HCT116 (cell line): ENCODE measurements around the gene CDH2. TPM values are rescaled to one million over a fixed set of nuclear protein-coding genes. Genes with fewer than 3 reads are reported as not detected.

ENCODE experiments used
- ATAC-seq: fragments of 200-7000 bp; cut with Tn5 transposase; 2 replicates; pipeline ENCODE4 v1.9.1; 2020; ENCODE audit warnings: mild to moderate bottlenecking, moderate library complexity
- BruUV-seq: library from RNA; stranded (reverse); fragments of 400-500 nt; replicated peaks from 2 replicates; lab custom pipeline; 2021; lab: Mats Ljungman, UMichigan
- CTCF ChIA-PET: fragments of 300-600 bp; sonication (Branson Sonifier 250); formaldehyde crosslinking; loops from one replicate; lab custom pipeline; 2021; ENCODE audit warnings: antibody characterized with exemption; lab: Charles Lee
- POLR2A ChIA-PET: fragments of 300-600, 350-600 bp; sonication (Branson Sonifier 250); formaldehyde crosslinking; loops from one replicate; lab custom pipeline; 2021; ENCODE audit warnings: antibody characterized with exemption; lab: Charles Lee
- RAD21 ChIA-PET, 2 experiments: fragments of 300-600 bp; sonication (Branson Sonifier 250); formaldehyde crosslinking; loops; one replicate each; lab custom pipeline; 2023; ENCODE audit warnings: low total read pairs in 2 of 2; ENCODE audit not compliant: uncharacterized antibody in 2 of 2, unreplicated experiment in 2 of 2, low non-redundant PET in 1 of 2; lab: Charles Lee
- DNase-seq: peaks from one replicate; pipeline ENCODE4 v3.0.0-alpha.2; 2010; ENCODE audit warnings: low read depth, low spot score
- H2AFZ ChIP-seq: fragments of 200-600 bp; shearing (Covaris generic), sonication (generic); 2 replicates; pipeline ENCODE4 v1.6.1; 2017; ENCODE audit warnings: low read depth, mixed run types, mixed read lengths, antibody characterized with exemption, low read length; ENCODE audit not compliant: poor library complexity, severe bottlenecking
- H3K27ac ChIP-seq: 2 replicates; pipeline ENCODE4 v1.5.1; 2012; ENCODE audit warnings: low read depth, low read length
- H3K27me3 ChIP-seq: fragments of 200-600 bp; sonication (generic); 2 replicates; pipeline ENCODE4 v1.6.1; 2016; ENCODE audit warnings: mixed run types, low read length, mixed read lengths; ENCODE audit not compliant: insufficient read depth
- H3K36me3 ChIP-seq, 2 experiments: fragments of 200-500 bp in 1 of 2; fragments of 200-600 bp in 1 of 2; sonication (Bioruptor generic) in 1 of 2; sonication (generic) in 1 of 2; 2 replicates each; pipeline versions ENCODE4 v1.5.1 to v1.6.1; 2014 to 2016; ENCODE audit warnings: low read length in 2 of 2, inconsistent platforms in 1 of 2, mixed read lengths in 1 of 2, mixed run types in 1 of 2; ENCODE audit not compliant: insufficient read depth in 2 of 2, control insufficient read depth in 1 of 2
- H3K4me1 ChIP-seq, 2 experiments: fragments of 200-600 bp in 1 of 2; sonication (generic) in 1 of 2; 2 replicates each; pipeline versions ENCODE4 v1.5.1 to v1.6.1; 2012 to 2017; ENCODE audit warnings: low read length in 2 of 2, inconsistent platforms in 1 of 2, mild to moderate bottlenecking in 1 of 2, mixed read lengths in 1 of 2, mixed run types in 1 of 2, moderate library complexity in 1 of 2; ENCODE audit not compliant: insufficient read depth in 2 of 2, control insufficient read depth in 1 of 2
- H3K4me2 ChIP-seq: fragments of 200-600 bp; sonication (generic); 2 replicates; pipeline ENCODE4 v1.6.1; 2017; ENCODE audit warnings: mixed run types, low read length, mixed read lengths
- H3K4me3 ChIP-seq, 2 experiments: fragments of 200-600 bp in 1 of 2; sonication (generic) in 1 of 2; replicated peaks in 1 of 2; 2 replicates each; pipeline ENCODE4 v1.5.1; 2011 to 2016; ENCODE audit warnings: low read length in 2 of 2, control low read depth in 1 of 2, low read depth in 1 of 2, mild to moderate bottlenecking in 1 of 2, mixed read lengths in 1 of 2, mixed run types in 1 of 2
- H3K79me2 ChIP-seq: fragments of 200-600 bp; sonication (generic); 2 replicates; pipeline ENCODE4 v1.6.1; 2017; ENCODE audit warnings: mild to moderate bottlenecking, mixed run types, low read length, moderate library complexity, mixed read lengths; ENCODE audit not compliant: insufficient read depth
- H3K9ac ChIP-seq: fragments of 200-600 bp; sonication (generic); 2 replicates; pipeline ENCODE4 v1.6.1; 2016; ENCODE audit warnings: low read length, mixed read lengths
- H3K9me2 ChIP-seq: fragments of 200-600 bp; sonication (generic), shearing (Covaris generic); 2 replicates; pipeline ENCODE4 v1.6.1; 2017; ENCODE audit warnings: mixed run types, mild to moderate bottlenecking, moderate library complexity; ENCODE audit not compliant: insufficient read depth
- H3K9me3 ChIP-seq, 2 experiments: fragments of 200-500 bp in 1 of 2; fragments of 200-600 bp in 1 of 2; sonication (Bioruptor generic) in 1 of 2; sonication (generic) in 1 of 2; 2 replicates each; pipeline ENCODE4 v1.6.1; 2014 to 2017; ENCODE audit warnings: low read length in 2 of 2, mixed read lengths in 2 of 2, inconsistent platforms in 1 of 2, low read depth in 1 of 2, mild to moderate bottlenecking in 1 of 2, mixed run types in 1 of 2, moderate library complexity in 1 of 2; ENCODE audit not compliant: control insufficient read depth in 1 of 2, insufficient read depth in 1 of 2
- H4K20me1 ChIP-seq: fragments of 200-600 bp; sonication (generic), shearing (Covaris generic); 2 replicates; pipeline ENCODE4 v1.6.1; 2017; ENCODE audit warnings: mixed run types, mild to moderate bottlenecking, moderate library complexity; ENCODE audit not compliant: insufficient read depth
- CEBPB ChIP-seq: IDR thresholded peaks from 2 replicates; pipeline ENCODE4 v1.6.1; 2012; ENCODE audit warnings: low read depth
- EGR1 ChIP-seq: IDR thresholded peaks from 2 replicates; pipeline ENCODE4 v1.6.1; 2012; ENCODE audit warnings: low read depth
- ELF1 ChIP-seq: IDR thresholded peaks from 2 replicates; pipeline ENCODE4 v1.6.1; 2012; ENCODE audit warnings: low read depth, borderline replicate concordance
- EZH2 ChIP-seq: fragments of 200-600 bp; sonication (generic); IDR thresholded peaks from 2 replicates; pipeline ENCODE4 v1.6.1; 2017; ENCODE audit warnings: antibody characterized with exemption, mixed run types
- EZH2phosphoT487 ChIP-seq: fragments of 200-600 bp; IDR thresholded peaks from 2 replicates; pipeline ENCODE4 v1.6.1; 2018; ENCODE audit warnings: antibody characterized with exemption, borderline replicate concordance
- FOSL1 ChIP-seq: IDR thresholded peaks from 2 replicates; pipeline ENCODE4 v1.6.1; 2012; ENCODE audit warnings: low read depth
- POLR2A ChIP-seq: IDR thresholded peaks from 2 replicates; pipeline ENCODE4 v1.7.0; 2011; ENCODE audit warnings: borderline replicate concordance; ENCODE audit not compliant: insufficient read depth, insufficient read length; ENCODE audit errors: extremely low read depth
- POLR2AphosphoS5 ChIP-seq: IDR thresholded peaks from 2 replicates; pipeline ENCODE4 v1.6.1; 2011; ENCODE audit warnings: mild to moderate bottlenecking, low read depth, low read length, moderate library complexity
- RAD21 ChIP-seq: IDR thresholded peaks from 2 replicates; pipeline ENCODE4 v1.6.1; 2012; ENCODE audit warnings: low read depth, mild to moderate bottlenecking
- SRF ChIP-seq: IDR thresholded peaks from 2 replicates; pipeline ENCODE4 v1.6.1; 2012; ENCODE audit warnings: low read depth
- YY1 ChIP-seq: IDR thresholded peaks from 2 replicates; pipeline ENCODE4 v1.6.1; 2011; ENCODE audit warnings: low read length, low read depth, moderate library complexity, mild to moderate bottlenecking; ENCODE audit not compliant: insufficient replicate concordance; ENCODE audit errors: extremely low read depth
- ZNF274 ChIP-seq: fragments of 200-500 bp; sonication (Bioruptor generic); IDR thresholded peaks from 2 replicates; pipeline ENCODE4 v1.6.1; 2014; ENCODE audit warnings: mild to moderate bottlenecking, low read depth, low read length, inconsistent platforms
- intact Hi-C: fragments of 100-400 bp; cut with micrococcal nuclease; formaldehyde crosslinking; loops from 2 replicates; pipeline ENCODE4 v1.10.0; 2022
- total RNA-seq: library from RNA; stranded (reverse); gene quantifications from one replicate; pipeline ENCODE4 v1.2.1, GENCODE V29; 2021; ENCODE audit not compliant: unreplicated experiment
- TF ChIP-seq, protein P1 (sequence below): IDR thresholded peaks from 2 replicates; pipeline ENCODE4 v1.6.1; 2012; ENCODE audit warnings: low read depth
- TF ChIP-seq, protein P2 (sequence below), 3 experiments: fragments of 200-600 bp in 1 of 3; sonication (generic) in 1 of 3; IDR thresholded peaks in 2 of 3; conservative IDR thresholded peaks in 1 of 3; 2 replicates each; pipeline ENCODE4 v1.5.1; 2012 to 2017; ENCODE audit warnings: low read depth in 2 of 3, low read length in 2 of 3, antibody characterized with exemption in 1 of 3, borderline replicate concordance in 1 of 3, control low read depth in 1 of 3, mild to moderate bottlenecking in 1 of 3, mixed read lengths in 1 of 3, mixed run types in 1 of 3, moderate library complexity in 1 of 3; ENCODE audit not compliant: insufficient read depth in 1 of 3
- TF ChIP-seq, protein P3 (sequence below): IDR thresholded peaks from 2 replicates; pipeline ENCODE4 v1.6.1; 2012

CDH2 gene
- total RNA-seq, 1 experiment from 2014 or later: 0.15 TPM

DNA sequence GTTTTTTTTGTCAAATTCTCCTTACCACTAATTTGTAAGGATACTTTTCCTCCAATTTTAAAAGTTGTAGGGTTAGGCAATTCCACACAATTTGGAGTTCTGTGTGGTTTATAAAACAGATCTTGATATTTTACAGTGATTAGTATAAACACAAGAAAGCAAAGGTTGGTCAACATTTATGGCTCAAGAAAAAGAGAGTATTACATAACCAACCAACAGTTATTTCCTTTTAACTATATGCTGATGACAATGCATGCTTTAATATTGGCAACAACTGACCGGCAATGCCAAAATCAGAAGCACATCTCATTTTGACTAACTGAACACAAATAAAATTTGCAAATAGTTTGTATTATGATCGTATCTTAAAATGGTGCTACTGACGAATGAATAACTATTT, 137.2 kb downstream of the CDH2 start:
- H2AFZ ChIP-seq: no peak overlapping the region
- no peaks in the 10 kb centered on the region for H3K4me1 ChIP-seq
- DNase-seq (no peak), ATAC-seq (no peak)
- H3K36me3 ChIP-seq: no peaks in the 10 kb centered on the region
- no peak for TF ChIP-seq CEBPB
- TF ChIP-seq EZH2: no peak
- TF ChIP-seq POLR2A: no peak
- TF ChIP-seq RAD21: no peak
- TF ChIP-seq YY1: no peak
- TF ChIP-seq, protein P1, sequence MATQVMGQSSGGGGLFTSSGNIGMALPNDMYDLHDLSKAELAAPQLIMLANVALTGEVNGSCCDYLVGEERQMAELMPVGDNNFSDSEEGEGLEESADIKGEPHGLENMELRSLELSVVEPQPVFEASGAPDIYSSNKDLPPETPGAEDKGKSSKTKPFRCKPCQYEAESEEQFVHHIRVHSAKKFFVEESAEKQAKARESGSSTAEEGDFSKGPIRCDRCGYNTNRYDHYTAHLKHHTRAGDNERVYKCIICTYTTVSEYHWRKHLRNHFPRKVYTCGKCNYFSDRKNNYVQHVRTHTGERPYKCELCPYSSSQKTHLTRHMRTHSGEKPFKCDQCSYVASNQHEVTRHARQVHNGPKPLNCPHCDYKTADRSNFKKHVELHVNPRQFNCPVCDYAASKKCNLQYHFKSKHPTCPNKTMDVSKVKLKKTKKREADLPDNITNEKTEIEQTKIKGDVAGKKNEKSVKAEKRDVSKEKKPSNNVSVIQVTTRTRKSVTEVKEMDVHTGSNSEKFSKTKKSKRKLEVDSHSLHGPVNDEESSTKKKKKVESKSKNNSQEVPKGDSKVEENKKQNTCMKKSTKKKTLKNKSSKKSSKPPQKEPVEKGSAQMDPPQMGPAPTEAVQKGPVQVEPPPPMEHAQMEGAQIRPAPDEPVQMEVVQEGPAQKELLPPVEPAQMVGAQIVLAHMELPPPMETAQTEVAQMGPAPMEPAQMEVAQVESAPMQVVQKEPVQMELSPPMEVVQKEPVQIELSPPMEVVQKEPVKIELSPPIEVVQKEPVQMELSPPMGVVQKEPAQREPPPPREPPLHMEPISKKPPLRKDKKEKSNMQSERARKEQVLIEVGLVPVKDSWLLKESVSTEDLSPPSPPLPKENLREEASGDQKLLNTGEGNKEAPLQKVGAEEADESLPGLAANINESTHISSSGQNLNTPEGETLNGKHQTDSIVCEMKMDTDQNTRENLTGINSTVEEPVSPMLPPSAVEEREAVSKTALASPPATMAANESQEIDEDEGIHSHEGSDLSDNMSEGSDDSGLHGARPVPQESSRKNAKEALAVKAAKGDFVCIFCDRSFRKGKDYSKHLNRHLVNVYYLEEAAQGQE: no peak
- TF ChIP-seq FOSL1: no peak
- TF ChIP-seq POLR2AphosphoS5: no peak
- no peaks in the 10 kb centered on the region for H3K27me3 ChIP-seq
- H3K9me3 ChIP-seq: no peaks in the 10 kb centered on the region
- intact Hi-C loops: no loop called here
- BruUV-seq: no TSS peak
- POLR2A ChIA-PET: no interaction called here
- H3K9me2 ChIP-seq: no peaks in the 10 kb centered on the region
- CTCF ChIA-PET: no interaction called here
- H4K20me1 ChIP-seq: no peaks in the 10 kb centered on the region
- no peak overlapping the region for H3K4me3 ChIP-seq
- no peak overlapping the region for H3K9ac ChIP-seq
- no peaks in the 10 kb centered on the region for H3K79me2 ChIP-seq
- H3K4me2 ChIP-seq: no peak overlapping the region
- RAD21 ChIA-PET: no interaction called here
- H3K27ac ChIP-seq: no peak overlapping the region

DNA sequence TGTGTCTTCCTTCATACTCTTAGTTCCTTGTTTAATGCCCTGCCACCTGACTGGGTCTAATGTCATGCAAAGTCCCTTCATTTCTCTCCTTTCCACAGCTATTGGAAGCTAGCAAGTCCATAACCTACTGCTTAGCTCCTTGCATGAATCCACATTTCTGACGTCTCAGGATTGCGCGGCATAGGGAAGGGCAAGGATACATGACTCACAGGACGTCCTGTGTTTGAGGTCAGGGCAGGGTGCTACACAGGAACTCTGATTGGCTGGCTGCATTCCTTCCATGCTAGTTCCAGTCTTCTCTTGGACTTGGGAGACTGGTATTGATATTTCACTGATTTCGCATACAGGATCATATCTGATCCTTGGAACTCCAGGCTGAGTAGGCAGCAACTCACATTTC, 137.9 kb downstream of the CDH2 start:
- Histone ChIP-seq H2AFZ (no peak overlapping the region), H3K4me3 (no peak overlapping the region), H3K4me1 (no peaks in the 10 kb centered on the region), H3K4me2 (no peak overlapping the region), H3K9ac (no peak overlapping the region), H3K36me3 (no peaks in the 10 kb centered on the region), H4K20me1 (no peaks in the 10 kb centered on the region), H3K27me3 (no peaks in the 10 kb centered on the region), H3K9me2 (no peaks in the 10 kb centered on the region), H3K27ac (no peak overlapping the region), H3K79me2 (no peaks in the 10 kb centered on the region), H3K9me3 (no peaks in the 10 kb centered on the region)
- intact Hi-C loops: no loop called here
- ChIA-PET RAD21 (no interaction called here), CTCF (no interaction called here), POLR2A (no interaction called here)
- BruUV-seq: no TSS peak
- no peak for TF ChIP-seq POLR2AphosphoS5
- TF ChIP-seq SRF: no peak
- TF ChIP-seq ELF1: no peak
- TF ChIP-seq CEBPB: no peak
- no peak for TF ChIP-seq YY1
- no peak for TF ChIP-seq ZNF274
- TF ChIP-seq, protein P2, sequence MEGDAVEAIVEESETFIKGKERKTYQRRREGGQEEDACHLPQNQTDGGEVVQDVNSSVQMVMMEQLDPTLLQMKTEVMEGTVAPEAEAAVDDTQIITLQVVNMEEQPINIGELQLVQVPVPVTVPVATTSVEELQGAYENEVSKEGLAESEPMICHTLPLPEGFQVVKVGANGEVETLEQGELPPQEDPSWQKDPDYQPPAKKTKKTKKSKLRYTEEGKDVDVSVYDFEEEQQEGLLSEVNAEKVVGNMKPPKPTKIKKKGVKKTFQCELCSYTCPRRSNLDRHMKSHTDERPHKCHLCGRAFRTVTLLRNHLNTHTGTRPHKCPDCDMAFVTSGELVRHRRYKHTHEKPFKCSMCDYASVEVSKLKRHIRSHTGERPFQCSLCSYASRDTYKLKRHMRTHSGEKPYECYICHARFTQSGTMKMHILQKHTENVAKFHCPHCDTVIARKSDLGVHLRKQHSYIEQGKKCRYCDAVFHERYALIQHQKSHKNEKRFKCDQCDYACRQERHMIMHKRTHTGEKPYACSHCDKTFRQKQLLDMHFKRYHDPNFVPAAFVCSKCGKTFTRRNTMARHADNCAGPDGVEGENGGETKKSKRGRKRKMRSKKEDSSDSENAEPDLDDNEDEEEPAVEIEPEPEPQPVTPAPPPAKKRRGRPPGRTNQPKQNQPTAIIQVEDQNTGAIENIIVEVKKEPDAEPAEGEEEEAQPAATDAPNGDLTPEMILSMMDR (IDR thresholded peaks at IDR 0.05 in 2 of 3, conservative IDR thresholded peaks at IDR 0.05 in 1 of 3; ENCODE audit: borderline replicate concordance in 1 of 3, insufficient read depth in 1 of 3, low read depth in 2 of 3, low read length in 2 of 3): no peak
- TF ChIP-seq EZH2phosphoT487: no peak
- no peak for TF ChIP-seq EGR1
- TF ChIP-seq POLR2A: no peak
- TF ChIP-seq, protein P3, sequence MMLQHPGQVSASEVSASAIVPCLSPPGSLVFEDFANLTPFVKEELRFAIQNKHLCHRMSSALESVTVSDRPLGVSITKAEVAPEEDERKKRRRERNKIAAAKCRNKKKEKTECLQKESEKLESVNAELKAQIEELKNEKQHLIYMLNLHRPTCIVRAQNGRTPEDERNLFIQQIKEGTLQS: no peak
- DNase-seq (no peak), ATAC-seq (no peak)
